ENCODE results near the gene B2M. TPM values are rescaled to one million over a fixed set of nuclear protein-coding genes. Genes with fewer than 3 reads are reported as not detected.

B2M gene
- total and polyA plus RNA-seq, 2 donors (not counting 1 experiment from before 2014, with no cell fraction given): 3,981 to 17,989 TPM

- 59% methylated on average over 3 of the region's 5 CpGs for WGBS (ENCODE audit: insufficient coverage)
- CTCF ChIA-PET: interaction anchor here (1.0 to 4.2 kb wide), 3 partner anchors 9 to 35 kb away, joined by 5 to 19 read pairs (median 5); partner anchors contain the start of genes B2M, PATL2 and SPG11
- Histone ChIP-seq H3K4me1 (ENCODE audit: control insufficient read depth in 2 of 2, insufficient read depth in 2 of 2, low read length in 2 of 2) (peaks cover 75 to 83% of the 10 kb centered on the region in 2 donors), H3K79me2 (ENCODE audit: control insufficient read depth, insufficient read depth, low read length) (peaks cover 59% of the 10 kb centered on the region), H3K27me3 (replicated peaks in 1 of 4; ENCODE audit: control extremely low read depth in 1 of 4, control insufficient read depth in 3 of 4, insufficient read depth in 4 of 4, low read length in 3 of 4) (no peaks in the 10 kb centered on the region), H3K4me3 (ENCODE audit: control extremely low read depth in 1 of 5, extremely low read depth in 1 of 5, insufficient read depth in 1 of 5, low read depth in 2 of 5, low read length in 4 of 5) (peak overlapping the region in 1 of 5 experiments; percentile 26), H3K4me2 (replicated peaks; ENCODE audit: low read depth, low read length, poor library complexity, severe bottlenecking) (peak overlapping the region; percentile 67), H2AFZ (ENCODE audit: insufficient read depth, low read depth, low read length, poor library complexity, severe bottlenecking) (peak overlapping the region; percentile 34), H4K20me1 (ENCODE audit: control insufficient read depth, insufficient read depth, low read length, poor library complexity, severe bottlenecking) (no peaks in the 10 kb centered on the region), H3K27ac (ENCODE audit: low read length in 2 of 2) (peak overlapping the region; percentile 80 to 87), H3K9me3 (ENCODE audit: control extremely low read depth in 1 of 3, control insufficient read depth in 2 of 3, insufficient read depth in 1 of 3, low read length in 2 of 3) (peaks cover 0 to 4% (median 0%) of the 10 kb centered on the region in 3 donors), H3K36me3 (replicated peaks in 1 of 2; ENCODE audit: control extremely low read depth in 1 of 2, control insufficient read depth in 1 of 2, extremely low read depth in 1 of 2, insufficient read depth in 2 of 2, low read length in 1 of 2) (no peaks in the 10 kb centered on the region), H3K9ac (ENCODE audit: low read length) (peak overlapping the region; percentile 26)
- intact Hi-C loops (cut with micrococcal nuclease): loop anchor here (1.0 kb wide), 1 partner anchor 13 kb away; the partner anchor contains the start of gene SPG11
- Mint-ChIP-seq H3K4me3 (peak overlapping the region; percentile 75), H3K4me1 (peaks cover 81% of the 10 kb centered on the region), H3K27me3 (no peaks in the 10 kb centered on the region), H3K9me3 (ENCODE audit: insufficient read depth) (no peaks in the 10 kb centered on the region), H3K27ac (peak overlapping the region; percentile 91)
- peak; percentile 42 for ATAC-seq (ENCODE audit: low read depth)
- peak; percentile 53 for DNase-seq
- TF ChIP-seq CTCF (IDR thresholded peaks at IDR 0.05) (no peak), EZH2 (IDR thresholded peaks at IDR 0.05; ENCODE audit: borderline replicate concordance, insufficient read depth, low read depth, low read length, poor library complexity, severe bottlenecking) (no peak)
- POLR2A ChIA-PET: interaction anchor here (0.6 to 16.6 kb wide), 3 partner anchors 35 to 387 kb away, joined by 3 to 819 read pairs (median 35); partner anchors contain the start of genes B2M, GOLM2, PATL2 and TRIM69
Observed at GRCh38 chr15:44675911-44676310, 35.4 kb upstream of the B2M start.

- H2AFZ ChIP-seq (ENCODE audit: insufficient read depth, low read depth, low read length, poor library complexity, severe bottlenecking): peak overlapping the region; percentile 64
- no peak for TF ChIP-seq EZH2 (IDR thresholded peaks at IDR 0.05; ENCODE audit: borderline replicate concordance, insufficient read depth, low read depth, low read length, poor library complexity, severe bottlenecking)
- TF ChIP-seq CTCF (IDR thresholded peaks at IDR 0.05): no peak
- intact Hi-C loops (cut with micrococcal nuclease): loop anchor here (1.0 kb wide), 1 partner anchor 13 kb away; the partner anchor contains the start of gene SPG11
Observed at GRCh38 chr15:44676676-44677075, 34.6 kb upstream of the B2M start.

More at GRCh38 chr15:44676676-44677075, 34.6 kb upstream of the B2M start:
- H3K4me3 ChIP-seq (ENCODE audit: control extremely low read depth in 1 of 5, extremely low read depth in 1 of 5, insufficient read depth in 1 of 5, low read depth in 2 of 5, low read length in 4 of 5): peak overlapping the region in 2 of 5 experiments; percentile 13 to 26
- Mint-ChIP-seq H3K27me3 (no peaks in the 10 kb centered on the region), H3K4me1 (peaks cover 80% of the 10 kb centered on the region), H3K27ac (peak overlapping the region; percentile 91), H3K4me3 (peak overlapping the region; percentile 75), H3K9me3 (ENCODE audit: insufficient read depth) (no peaks in the 10 kb centered on the region)
- ChIA-PET CTCF (interaction anchor here (1.1 to 3.4 kb wide), 7 partner anchors 10 to 61 kb away, joined by 4 to 32 read pairs (median 10); partner anchors contain the start of genes B2M, PATL2, SPG11 and TRIM69), POLR2A (interaction anchor here (0.9 to 3.4 kb wide), 6 partner anchors 10 to 51 kb away, joined by 3 to 35 read pairs (median 14); partner anchors contain the start of genes B2M, PATL2 and SPG11)
- H3K79me2 ChIP-seq (ENCODE audit: control insufficient read depth, insufficient read depth, low read length): peaks cover 66% of the 10 kb centered on the region
- H3K27ac ChIP-seq (ENCODE audit: low read length in 2 of 2): peak overlapping the region; percentile 80 to 87
- H4K20me1 ChIP-seq (ENCODE audit: control insufficient read depth, insufficient read depth, low read length, poor library complexity, severe bottlenecking): no peaks in the 10 kb centered on the region
- no peaks in the 10 kb centered on the region for H3K27me3 ChIP-seq (replicated peaks in 1 of 4; ENCODE audit: control extremely low read depth in 1 of 4, control insufficient read depth in 3 of 4, insufficient read depth in 4 of 4, low read length in 3 of 4)
- peaks cover 69 to 77% of the 10 kb centered on the region in 2 donors for H3K4me1 ChIP-seq (ENCODE audit: control insufficient read depth in 2 of 2, insufficient read depth in 2 of 2, low read length in 2 of 2)
- H3K9ac ChIP-seq (ENCODE audit: low read length): peak overlapping the region; percentile 26
- DNase-seq (peak; percentile 34), ATAC-seq (ENCODE audit: low read depth) (peak; percentile 46)
- H3K4me2 ChIP-seq (replicated peaks; ENCODE audit: low read depth, low read length, poor library complexity, severe bottlenecking): peak overlapping the region; percentile 67
- peaks cover 0 to 4% (median 0%) of the 10 kb centered on the region in 3 donors for H3K9me3 ChIP-seq (ENCODE audit: control extremely low read depth in 1 of 3, control insufficient read depth in 2 of 3, insufficient read depth in 1 of 3, low read length in 2 of 3)
- 25% methylated on average over 4 of the region's 7 CpGs for WGBS (ENCODE audit: insufficient coverage)
- H3K36me3 ChIP-seq (replicated peaks in 1 of 2; ENCODE audit: control extremely low read depth in 1 of 2, control insufficient read depth in 1 of 2, extremely low read depth in 1 of 2, insufficient read depth in 2 of 2, low read length in 1 of 2): no peaks in the 10 kb centered on the region
